Measurements from ENCODE around the gene HRH2.
"Not testable (repeated sequence)": the region's sequence is repeated elsewhere in the genome, so short reads cannot be mapped to it uniquely, and the experiment has no call there.

HRH2 gene

GRCh38 chr5:175649967-175650366, 7.9 kb upstream of the HRH2 start:
- no peak for FAIRE-seq

- FAIRE-seq, result not testable (repeated sequence)
Observed at GRCh38 chr5:175650430-175651205, 7.3 kb upstream of the HRH2 start.

GRCh38 chr5:175652741-175653663, 4.9 kb upstream of the HRH2 start:
- FAIRE-seq, result no peak

GRCh38 chr5:175653763-175654162, 4.1 kb upstream of the HRH2 start:
- no peak for FAIRE-seq

- FAIRE-seq, result no peak
Observed at GRCh38 chr5:175654339-175654738, 3.5 kb upstream of the HRH2 start.

- FAIRE-seq, result no peak
Observed at GRCh38 chr5:175654807-175655206, 3.1 kb upstream of the HRH2 start.

- no peak for FAIRE-seq
Observed at GRCh38 chr5:175655411-175655810, 2.5 kb upstream of the HRH2 start.

- FAIRE-seq, result no peak
Observed at GRCh38 chr5:175656966-175657365, 905 bp upstream of the HRH2 start.

- FAIRE-seq, result no peak
Observed at GRCh38 chr5:175658299-175659145, 651 bp downstream of the HRH2 start.

- no peak for FAIRE-seq
Observed at GRCh38 chr5:175659546-175660253, 1.8 kb downstream of the HRH2 start.

GRCh38 chr5:175663186-175664184, 5.6 kb downstream of the HRH2 start:
- no peak for FAIRE-seq

- no peak for FAIRE-seq
Observed at GRCh38 chr5:175664723-175665122, 6.9 kb downstream of the HRH2 start.

GRCh38 chr5:175666216-175666615, 8.3 kb downstream of the HRH2 start:
- FAIRE-seq, result no peak

- no peak for FAIRE-seq
Observed at GRCh38 chr5:175668006-175668405, 10.1 kb downstream of the HRH2 start.

GRCh38 chr5:175670372-175670771, 12.5 kb downstream of the HRH2 start:
- no peak for FAIRE-seq

- FAIRE-seq, result no peak
Observed at GRCh38 chr5:175671013-175671412, 13.1 kb downstream of the HRH2 start.

GRCh38 chr5:175672976-175673648, 15.2 kb downstream of the HRH2 start:
- FAIRE-seq, result no peak

- FAIRE-seq, result no peak
Observed at GRCh38 chr5:175674731-175675346, 17.0 kb downstream of the HRH2 start.

GRCh38 chr5:175675873-175676272, 18.0 kb downstream of the HRH2 start:
- no peak for FAIRE-seq

- FAIRE-seq, result no peak
Observed at GRCh38 chr5:175677571-175677970, 19.7 kb downstream of the HRH2 start.
